ENCODE data around the gene ACP7. TPM values are rescaled to one million over a fixed set of nuclear protein-coding genes. Genes with fewer than 3 reads are reported as not detected.
A peak's percentile ranks its signal among the peaks of the same experiment; 100 is the strongest.

The ACP7 gene
- total and polyA plus RNA-seq, 2 experiments from 2014 or later: 0.27 to 0.45 TPM

DNA sequence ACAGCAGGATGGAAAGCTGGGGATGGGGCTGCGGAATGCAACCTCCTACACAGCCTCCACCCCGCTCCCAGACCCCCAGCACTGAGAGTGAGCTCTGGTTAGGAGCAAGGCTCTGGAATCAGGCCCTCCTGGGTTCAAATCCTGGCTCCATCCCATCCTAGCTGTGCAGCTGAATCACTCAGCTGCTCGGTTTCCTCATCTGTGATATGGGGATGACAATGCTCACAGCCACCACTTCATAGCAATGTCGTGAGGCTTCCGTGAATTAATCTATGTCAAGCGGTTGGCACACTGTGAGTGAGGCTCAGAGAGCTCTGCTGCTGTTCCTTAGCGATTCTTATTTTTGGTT is 538 bp downstream of the ACP7 start (continued):
- TF ChIP-seq, protein P1, sequence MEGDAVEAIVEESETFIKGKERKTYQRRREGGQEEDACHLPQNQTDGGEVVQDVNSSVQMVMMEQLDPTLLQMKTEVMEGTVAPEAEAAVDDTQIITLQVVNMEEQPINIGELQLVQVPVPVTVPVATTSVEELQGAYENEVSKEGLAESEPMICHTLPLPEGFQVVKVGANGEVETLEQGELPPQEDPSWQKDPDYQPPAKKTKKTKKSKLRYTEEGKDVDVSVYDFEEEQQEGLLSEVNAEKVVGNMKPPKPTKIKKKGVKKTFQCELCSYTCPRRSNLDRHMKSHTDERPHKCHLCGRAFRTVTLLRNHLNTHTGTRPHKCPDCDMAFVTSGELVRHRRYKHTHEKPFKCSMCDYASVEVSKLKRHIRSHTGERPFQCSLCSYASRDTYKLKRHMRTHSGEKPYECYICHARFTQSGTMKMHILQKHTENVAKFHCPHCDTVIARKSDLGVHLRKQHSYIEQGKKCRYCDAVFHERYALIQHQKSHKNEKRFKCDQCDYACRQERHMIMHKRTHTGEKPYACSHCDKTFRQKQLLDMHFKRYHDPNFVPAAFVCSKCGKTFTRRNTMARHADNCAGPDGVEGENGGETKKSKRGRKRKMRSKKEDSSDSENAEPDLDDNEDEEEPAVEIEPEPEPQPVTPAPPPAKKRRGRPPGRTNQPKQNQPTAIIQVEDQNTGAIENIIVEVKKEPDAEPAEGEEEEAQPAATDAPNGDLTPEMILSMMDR (conservative IDR thresholded peaks at IDR 0.05; ENCODE audit: low read depth in 2 of 2): no peak
- TF ChIP-seq JUNB (IDR thresholded peaks at IDR 0.05; ENCODE audit: unreplicated experiment): no peak
- no peak for TF ChIP-seq EZH2 (IDR thresholded peaks at IDR 0.05; ENCODE audit: low read depth, unreplicated experiment)

- H3K9me3 Mint-ChIP-seq: no peaks in the 10 kb centered on the region
- no peak overlapping the region for H3K4me3 ChIP-seq
- no peak overlapping the region; the same call in 1 of the 2 replicates for H2AFZ ChIP-seq
- H3K4me1 Mint-ChIP-seq: peaks cover 19% of the 10 kb centered on the region
- H3K27me3 Mint-ChIP-seq (ENCODE audit: insufficient read depth, low read depth, poor library complexity): peaks cover 38% of the 10 kb centered on the region
- H4K20me1 ChIP-seq (replicated peaks; ENCODE audit: insufficient read depth): no peaks in the 10 kb centered on the region
- ATAC-seq (no peak), DNase-seq (ENCODE audit: low spot score) (no peak)
- peak overlapping the region; percentile 75; the same call in 2 of the 3 replicates for H3K4me3 Mint-ChIP-seq
- no peaks in the 10 kb centered on the region for H3K36me3 ChIP-seq (ENCODE audit: insufficient read depth)
- H3K4me2 ChIP-seq: no peak overlapping the region
- peaks cover 15% of the 10 kb centered on the region for H3K4me1 ChIP-seq (ENCODE audit: insufficient read depth)
- H3K9me2 ChIP-seq (ENCODE audit: insufficient read depth): no peaks in the 10 kb centered on the region
- no peak overlapping the region for H3K27ac Mint-ChIP-seq
- no peaks in the 10 kb centered on the region for H3K79me2 ChIP-seq (replicated peaks; ENCODE audit: insufficient read depth)
- no peak overlapping the region for H3K27ac ChIP-seq (ENCODE audit: low read depth)
- H3K27me3 ChIP-seq (ENCODE audit: insufficient read depth): peaks cover 41% of the 10 kb centered on the region
- no peaks in the 10 kb centered on the region for H3F3A ChIP-seq (replicated peaks; ENCODE audit: low read depth)
- no peaks in the 10 kb centered on the region; the same call in 2 of the 3 replicates for H3K36me3 Mint-ChIP-seq (ENCODE audit: low read depth)
- TF ChIP-seq NANOG (IDR thresholded peaks at IDR 0.05; ENCODE audit: borderline replicate concordance) (no peak), ZNF114 (CRISPR knock-in tag; IDR thresholded peaks at IDR 0.05) (no peak), EZH2phosphoT487 (IDR thresholded peaks at IDR 0.05; ENCODE audit: unreplicated experiment) (no peak), POLR2AphosphoS5 (IDR thresholded peaks at IDR 0.05; ENCODE audit: low read depth) (no peak), CREB1 (CRISPR knock-in tag; IDR thresholded peaks at IDR 0.05; ENCODE audit: low read depth) (no peak), REST (IDR thresholded peaks at IDR 0.05; ENCODE audit: unreplicated experiment) (no peak), ZNF331 (CRISPR knock-in tag; IDR thresholded peaks at IDR 0.05; ENCODE audit: low read depth) (no peak), EZH2 (IDR thresholded peaks at IDR 0.05; ENCODE audit: low read depth, unreplicated experiment) (no peak), ZNF462 (CRISPR knock-in tag; IDR thresholded peaks at IDR 0.05) (no peak), STAT1 (IDR thresholded peaks at IDR 0.05; ENCODE audit: unreplicated experiment) (no peak)
- TF ChIP-seq, protein P2, sequence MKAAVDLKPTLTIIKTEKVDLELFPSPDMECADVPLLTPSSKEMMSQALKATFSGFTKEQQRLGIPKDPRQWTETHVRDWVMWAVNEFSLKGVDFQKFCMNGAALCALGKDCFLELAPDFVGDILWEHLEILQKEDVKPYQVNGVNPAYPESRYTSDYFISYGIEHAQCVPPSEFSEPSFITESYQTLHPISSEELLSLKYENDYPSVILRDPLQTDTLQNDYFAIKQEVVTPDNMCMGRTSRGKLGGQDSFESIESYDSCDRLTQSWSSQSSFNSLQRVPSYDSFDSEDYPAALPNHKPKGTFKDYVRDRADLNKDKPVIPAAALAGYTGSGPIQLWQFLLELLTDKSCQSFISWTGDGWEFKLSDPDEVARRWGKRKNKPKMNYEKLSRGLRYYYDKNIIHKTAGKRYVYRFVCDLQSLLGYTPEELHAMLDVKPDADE (IDR thresholded peaks at IDR 0.05): no peak
These were observed 1.2 kb downstream of the ACP7 start for GRCh38 chr19:39085392-39085791.
